ENCODE data around the gene TBX15. TPM values are rescaled to one million over a fixed set of nuclear protein-coding genes. Genes with fewer than 3 reads are reported as not detected.

The TBX15 gene
- polyA plus RNA-seq, 1 donor (not counting 4 experiments of a cell fraction or from before 2014, with no cell fraction given), result not detected

GRCh38 chr1:119001181-119002027 lies 13.3 kb upstream of the TBX15 start:
- Histone ChIP-seq H3K79me2 (ENCODE audit: control insufficient read depth, insufficient read depth, low read length) (no peaks in the 10 kb centered on the region), H3K4me2 (ENCODE audit: control insufficient read depth, extremely low read depth, insufficient read depth, low read depth, low read length) (peak overlapping the region; percentile 75), H3K36me3 (ENCODE audit: control insufficient read depth in 2 of 2, extremely low read depth in 1 of 2, insufficient read depth in 2 of 2, low read length in 2 of 2) (no peaks in the 10 kb centered on the region), H3K9ac (ENCODE audit: control insufficient read depth, extremely low read depth, insufficient read depth, low read length) (peak overlapping the region; percentile 33), H3K9me3 (ENCODE audit: control insufficient read depth, low read depth, low read length) (peaks cover 2% of the 10 kb centered on the region), H3K27ac (ENCODE audit: control insufficient read depth, insufficient read depth, low read length) (no peak overlapping the region), H3K4me3 (ENCODE audit: control insufficient read depth in 2 of 3, extremely low read depth in 1 of 3, insufficient read depth in 2 of 3, low read depth in 1 of 3, low read length in 3 of 3) (peak overlapping the region in 2 of 3 experiments; percentile 18 to 57), H4K20me1 (ENCODE audit: control insufficient read depth, extremely low read depth, insufficient read depth, low read length) (no peaks in the 10 kb centered on the region), H3K4me1 (ENCODE audit: control insufficient read depth, extremely low read depth, insufficient read depth, low read length) (peaks cover 19% of the 10 kb centered on the region), H2AFZ (ENCODE audit: control insufficient read depth, low read length) (peak overlapping the region; percentile 73), H3K9me1 (ENCODE audit: control insufficient read depth, extremely low read depth, insufficient read depth, low read length) (no peaks in the 10 kb centered on the region), H3K27me3 (ENCODE audit: control insufficient read depth, extremely low read depth, insufficient read depth, low read length) (peaks cover 80% of the 10 kb centered on the region)
- TF ChIP-seq CTCF (optimal IDR thresholded peaks at IDR 0.05 in 1 of 3, IDR thresholded peaks at IDR 0.05 in 1 of 3, conservative IDR thresholded peaks at IDR 0.05 in 1 of 3; ENCODE audit: extremely low read depth in 1 of 3, insufficient read depth in 2 of 3, low read length in 3 of 3), result no peak
- TF ChIP-seq EZH2 (IDR thresholded peaks at IDR 0.05; ENCODE audit: low read length), result peak; percentile 35
- dilution Hi-C loops (cut with MboI; ENCODE audit: extremely low pct_ligation_motif_present, low sequenced_read_pairs), result no loop called here
- FAIRE-seq, result peak; percentile 26
- DNase-seq (ENCODE audit: low read depth, low spot score), result no peak

GRCh38 chr1:119000371-119001180 lies 12.4 kb upstream of the TBX15 start:
- Histone ChIP-seq H3K9ac (ENCODE audit: control insufficient read depth, extremely low read depth, insufficient read depth, low read length) (no peak overlapping the region), H3K4me2 (ENCODE audit: control insufficient read depth, extremely low read depth, insufficient read depth, low read depth, low read length) (peak overlapping the region; percentile 27), H3K4me1 (ENCODE audit: control insufficient read depth, extremely low read depth, insufficient read depth, low read length) (peaks cover 19% of the 10 kb centered on the region), H3K27ac (ENCODE audit: control insufficient read depth, insufficient read depth, low read length) (no peak overlapping the region), H2AFZ (ENCODE audit: control insufficient read depth, low read length) (no peak overlapping the region), H3K79me2 (ENCODE audit: control insufficient read depth, insufficient read depth, low read length) (no peaks in the 10 kb centered on the region), H3K9me1 (ENCODE audit: control insufficient read depth, extremely low read depth, insufficient read depth, low read length) (no peaks in the 10 kb centered on the region), H3K36me3 (ENCODE audit: control insufficient read depth in 2 of 2, extremely low read depth in 1 of 2, insufficient read depth in 2 of 2, low read length in 2 of 2) (no peaks in the 10 kb centered on the region), H3K9me3 (ENCODE audit: control insufficient read depth, low read depth, low read length) (no peaks in the 10 kb centered on the region), H3K27me3 (ENCODE audit: control insufficient read depth, extremely low read depth, insufficient read depth, low read length) (peaks cover 80% of the 10 kb centered on the region), H3K4me3 (ENCODE audit: control insufficient read depth in 2 of 3, extremely low read depth in 1 of 3, insufficient read depth in 2 of 3, low read depth in 1 of 3, low read length in 3 of 3) (peak overlapping the region in 1 of 3 experiments; percentile 51), H4K20me1 (ENCODE audit: control insufficient read depth, extremely low read depth, insufficient read depth, low read length) (no peaks in the 10 kb centered on the region)
- dilution Hi-C loops (cut with MboI; ENCODE audit: extremely low pct_ligation_motif_present, low sequenced_read_pairs), result no loop called here
- TF ChIP-seq EZH2 (IDR thresholded peaks at IDR 0.05; ENCODE audit: low read length) (peak; percentile 86), CTCF (optimal IDR thresholded peaks at IDR 0.05 in 1 of 3, IDR thresholded peaks at IDR 0.05 in 1 of 3, conservative IDR thresholded peaks at IDR 0.05 in 1 of 3; ENCODE audit: extremely low read depth in 1 of 3, insufficient read depth in 2 of 3, low read length in 3 of 3) (no peak)
- DNase-seq (ENCODE audit: low read depth, low spot score) (no peak), FAIRE-seq (no peak)
